HL-60 (cell line): ENCODE results near the gene DSCAML1.

Source experiments
- DNase-seq, 2 experiments: peaks; one replicate each; pipeline ENCODE4 v3.0.0-alpha.2; 2010 to 2020; ENCODE audit warnings: low read depth in 1 of 2, low spot score in 1 of 2
- H3K27ac ChIP-seq: fragments of 250-450 bp; sonication (Bioruptor Pico); replicated peaks from 2 replicates; pipeline ENCODE4 v1.5.1; 2020; ENCODE audit warnings: mild to moderate bottlenecking, moderate library complexity
- H3K27me3 ChIP-seq: fragments of 250-450 bp; sonication (Bioruptor Pico); 2 replicates; pipeline ENCODE4 v1.5.1; 2021; ENCODE audit warnings: mild to moderate bottlenecking, moderate library complexity; ENCODE audit not compliant: insufficient read depth, poor library complexity, severe bottlenecking
- H3K4me3 ChIP-seq: replicated peaks from 2 replicates; pipeline ENCODE4 v1.5.1; 2011; ENCODE audit warnings: mild to moderate bottlenecking, control low read depth, low read length; ENCODE audit not compliant: insufficient read depth
- CTCF ChIP-seq: IDR thresholded peaks from one replicate; pipeline ENCODE4 v1.5.1; 2011; ENCODE audit warnings: low read length, control low read depth, inconsistent platforms; ENCODE audit not compliant: insufficient read depth
- GABPA ChIP-seq: IDR thresholded peaks from 2 replicates; pipeline ENCODE4 v1.6.1; 2012; ENCODE audit warnings: low read depth
- POLR2AphosphoS5 ChIP-seq: IDR thresholded peaks from 2 replicates; pipeline ENCODE4 v1.6.1; 2012; ENCODE audit warnings: low read depth
- REST ChIP-seq: IDR thresholded peaks from 2 replicates; pipeline ENCODE4 v1.6.1; 2012; ENCODE audit warnings: low read depth; ENCODE audit not compliant: insufficient replicate concordance
- SPI1 ChIP-seq: IDR thresholded peaks from 2 replicates; pipeline ENCODE4 v1.6.1; 2012; ENCODE audit warnings: low read depth, mild to moderate bottlenecking, borderline replicate concordance

DSCAML1 gene

GRCh38 chr11:117643606-117644300 lies 153.3 kb downstream of the DSCAML1 start:
- TF ChIP-seq POLR2AphosphoS5 (no peak), CTCF (no peak), GABPA (no peak), SPI1 (no peak), REST (no peak)
- no peak overlapping the region for H3K4me3 ChIP-seq
- no peaks in the 10 kb centered on the region for H3K27me3 ChIP-seq
- no peak for DNase-seq
- H3K27ac ChIP-seq, result no peak overlapping the region

- DNase-seq, result no peak
- TF ChIP-seq POLR2AphosphoS5 (no peak), CTCF (no peak), SPI1 (no peak), REST (no peak), GABPA (no peak)
- Histone ChIP-seq H3K4me3 (no peak overlapping the region), H3K27ac (no peak overlapping the region), H3K27me3 (no peaks in the 10 kb centered on the region)
These were observed 154.2 kb downstream of the DSCAML1 start for GRCh38 chr11:117642835-117643234.

- H3K27me3 ChIP-seq, result no peaks in the 10 kb centered on the region
- no peak overlapping the region for H3K4me3 ChIP-seq
- H3K27ac ChIP-seq, result no peak overlapping the region
- no peak for DNase-seq
- TF ChIP-seq REST, result no peak
- no peak for TF ChIP-seq CTCF
- no peak for TF ChIP-seq SPI1
- TF ChIP-seq POLR2AphosphoS5, result no peak
- TF ChIP-seq GABPA, result no peak
These were observed 154.6 kb downstream of the DSCAML1 start for GRCh38 chr11:117642396-117642795.
